ENCODE data around the gene ABCA13. TPM values are rescaled to one million over a fixed set of nuclear protein-coding genes. Genes with fewer than 3 reads are reported as not detected.

The ABCA13 gene
- total RNA-seq, 4 donors from 2014 or later, result under 0.01 to 0.54 (median 0.04) TPM; not detected in 1

DNA sequence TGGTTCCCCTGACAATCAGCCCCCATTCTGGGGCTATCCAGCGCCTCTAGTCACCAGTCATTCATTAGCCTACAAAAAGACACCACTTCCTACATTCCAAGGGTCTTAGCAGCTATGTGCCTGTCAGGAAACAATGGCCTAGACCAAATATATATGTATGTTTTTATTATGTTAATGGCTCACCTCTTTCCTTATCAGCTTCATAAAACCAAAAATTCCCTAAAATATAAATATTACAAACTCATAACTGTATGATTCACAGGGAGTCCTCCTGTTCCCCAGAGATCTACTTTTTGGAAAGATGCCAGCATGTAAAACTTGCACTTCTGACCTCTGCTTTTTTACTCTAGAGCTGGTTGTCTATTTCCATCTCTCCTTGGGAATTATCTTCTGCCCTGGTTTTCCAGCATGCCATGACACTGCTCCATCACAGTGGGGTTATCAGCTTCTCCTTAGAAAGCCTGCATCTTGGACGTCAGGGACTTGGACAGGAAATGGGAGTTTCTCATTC lies 79.2 kb downstream of the ABCA13 start:
- Histone ChIP-seq H3K9me3 (no peaks in the 10 kb centered on the region), H3K4me1 (no peaks in the 10 kb centered on the region), H3K4me3 (no peak overlapping the region), H3K36me3 (no peaks in the 10 kb centered on the region), H3K27me3 (no peaks in the 10 kb centered on the region), H3K27ac (no peak overlapping the region)
- TF ChIP-seq, protein P1, sequence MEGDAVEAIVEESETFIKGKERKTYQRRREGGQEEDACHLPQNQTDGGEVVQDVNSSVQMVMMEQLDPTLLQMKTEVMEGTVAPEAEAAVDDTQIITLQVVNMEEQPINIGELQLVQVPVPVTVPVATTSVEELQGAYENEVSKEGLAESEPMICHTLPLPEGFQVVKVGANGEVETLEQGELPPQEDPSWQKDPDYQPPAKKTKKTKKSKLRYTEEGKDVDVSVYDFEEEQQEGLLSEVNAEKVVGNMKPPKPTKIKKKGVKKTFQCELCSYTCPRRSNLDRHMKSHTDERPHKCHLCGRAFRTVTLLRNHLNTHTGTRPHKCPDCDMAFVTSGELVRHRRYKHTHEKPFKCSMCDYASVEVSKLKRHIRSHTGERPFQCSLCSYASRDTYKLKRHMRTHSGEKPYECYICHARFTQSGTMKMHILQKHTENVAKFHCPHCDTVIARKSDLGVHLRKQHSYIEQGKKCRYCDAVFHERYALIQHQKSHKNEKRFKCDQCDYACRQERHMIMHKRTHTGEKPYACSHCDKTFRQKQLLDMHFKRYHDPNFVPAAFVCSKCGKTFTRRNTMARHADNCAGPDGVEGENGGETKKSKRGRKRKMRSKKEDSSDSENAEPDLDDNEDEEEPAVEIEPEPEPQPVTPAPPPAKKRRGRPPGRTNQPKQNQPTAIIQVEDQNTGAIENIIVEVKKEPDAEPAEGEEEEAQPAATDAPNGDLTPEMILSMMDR (IDR thresholded peaks at IDR 0.05), result no peak
- TF ChIP-seq POLR2A (IDR thresholded peaks at IDR 0.05), result no peak
- TF ChIP-seq EP300 (IDR thresholded peaks at IDR 0.05), result no peak
- no peak for TF ChIP-seq POLR2AphosphoS5 (IDR thresholded peaks at IDR 0.05)
- 18 to 32% methylated on average over 1 to 2 of the region's 2 CpGs for WGBS, 2 donors (ENCODE audit: low coverage in 1 of 2)
- no peak for ATAC-seq

DNA sequence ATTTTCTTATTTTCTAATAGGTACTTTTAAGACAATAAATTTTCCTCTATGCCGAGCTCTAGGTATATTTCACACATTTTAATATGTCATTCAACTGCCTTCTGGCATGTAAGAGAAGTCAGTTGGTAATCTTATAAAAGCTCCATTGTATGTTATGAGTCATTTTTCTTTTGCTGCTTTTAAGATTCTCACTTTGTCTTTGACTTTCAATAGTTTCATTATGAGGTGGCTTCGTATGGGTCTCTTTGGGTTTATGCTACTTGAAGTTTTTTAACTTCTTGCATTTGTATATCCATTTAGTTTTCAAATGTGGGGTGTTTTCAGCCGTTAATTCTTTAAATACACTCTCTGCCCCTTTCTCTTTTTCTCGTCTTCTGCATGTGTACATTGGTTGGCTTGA lies 80.5 kb downstream of the ABCA13 start:
- no peak for TF ChIP-seq POLR2A (IDR thresholded peaks at IDR 0.05)
- no peak for TF ChIP-seq EP300 (IDR thresholded peaks at IDR 0.05)
- 69 to 77% methylated on average over 4 of the region's 4 CpGs for WGBS, 2 donors (ENCODE audit: low coverage in 1 of 2)
- Histone ChIP-seq H3K27me3 (no peaks in the 10 kb centered on the region), H3K9me3 (no peaks in the 10 kb centered on the region), H3K36me3 (no peaks in the 10 kb centered on the region), H3K4me1 (no peaks in the 10 kb centered on the region), H3K27ac (no peak overlapping the region), H3K4me3 (no peak overlapping the region)
- ATAC-seq, result no peak

DNA sequence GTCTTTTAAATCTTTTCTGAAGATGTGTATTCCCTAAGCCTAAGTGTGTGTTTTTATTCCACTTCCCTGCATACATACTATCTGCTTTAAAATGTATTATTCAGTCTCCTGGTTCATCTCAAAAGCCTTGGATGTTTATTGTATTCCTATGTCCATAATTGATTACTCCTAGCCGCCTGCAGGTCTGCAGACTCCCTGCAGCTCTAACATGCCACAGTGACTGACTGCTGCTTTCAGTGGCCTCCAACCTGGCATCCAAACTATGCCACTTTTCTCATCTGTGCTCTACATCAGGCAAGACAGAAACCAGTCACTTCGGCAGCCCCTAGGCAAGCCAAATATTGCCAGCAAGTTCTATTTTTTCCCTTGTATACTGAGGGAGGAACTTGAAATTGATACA lies 81.7 kb downstream of the ABCA13 start:
- Histone ChIP-seq H3K9me3 (no peaks in the 10 kb centered on the region), H3K27ac (no peak overlapping the region), H3K4me1 (no peaks in the 10 kb centered on the region), H3K4me3 (no peak overlapping the region), H3K27me3 (no peaks in the 10 kb centered on the region), H3K36me3 (no peaks in the 10 kb centered on the region)
- TF ChIP-seq POLR2A (IDR thresholded peaks at IDR 0.05), result no peak
- TF ChIP-seq POLR2AphosphoS5 (IDR thresholded peaks at IDR 0.05), result no peak
- no peak for TF ChIP-seq EP300 (IDR thresholded peaks at IDR 0.05)
- TF ChIP-seq, protein P1 (IDR thresholded peaks at IDR 0.05), result no peak
- no peak for ATAC-seq
- WGBS, 2 donors (ENCODE audit: low coverage in 1 of 2), result 49 to 50% methylated on average over 1 to 2 of the region's 2 CpGs

DNA sequence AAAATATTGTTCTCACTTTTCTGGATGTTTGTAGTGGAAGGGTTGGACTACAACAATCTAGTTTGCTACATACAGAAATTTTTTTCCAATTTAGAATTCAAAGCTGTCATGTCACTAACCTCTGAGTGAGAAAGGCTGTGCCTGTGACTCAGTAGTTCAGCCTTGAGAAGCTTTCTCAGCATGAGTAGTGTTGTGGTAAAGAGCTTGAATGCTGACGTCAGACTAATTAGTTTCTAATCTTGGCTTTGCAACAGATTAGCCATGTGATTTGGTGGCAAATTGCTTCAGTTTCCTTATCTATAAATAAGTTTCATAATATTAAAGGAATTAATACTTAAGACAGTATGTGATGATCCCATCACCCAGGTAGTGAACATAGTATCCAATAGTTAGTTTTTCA lies 83.8 kb downstream of the ABCA13 start:
- H3K27me3 ChIP-seq, result no peaks in the 10 kb centered on the region
- no peaks in the 10 kb centered on the region for H3K9me3 ChIP-seq
- TF ChIP-seq EP300 (IDR thresholded peaks at IDR 0.05), result no peak
- TF ChIP-seq POLR2AphosphoS5 (IDR thresholded peaks at IDR 0.05), result no peak
- TF ChIP-seq POLR2A (IDR thresholded peaks at IDR 0.05), result no peak
- TF ChIP-seq, protein P1 (IDR thresholded peaks at IDR 0.05), result no peak
- WGBS, 2 donors (ENCODE audit: low coverage in 1 of 2), result 17 to 42% methylated on average over 1 of the region's 1 CpG
- no peaks in the 10 kb centered on the region for H3K36me3 ChIP-seq
- no peaks in the 10 kb centered on the region for H3K4me1 ChIP-seq
- no peak overlapping the region for H3K4me3 ChIP-seq
- no peak for ATAC-seq
- no peak overlapping the region for H3K27ac ChIP-seq

DNA sequence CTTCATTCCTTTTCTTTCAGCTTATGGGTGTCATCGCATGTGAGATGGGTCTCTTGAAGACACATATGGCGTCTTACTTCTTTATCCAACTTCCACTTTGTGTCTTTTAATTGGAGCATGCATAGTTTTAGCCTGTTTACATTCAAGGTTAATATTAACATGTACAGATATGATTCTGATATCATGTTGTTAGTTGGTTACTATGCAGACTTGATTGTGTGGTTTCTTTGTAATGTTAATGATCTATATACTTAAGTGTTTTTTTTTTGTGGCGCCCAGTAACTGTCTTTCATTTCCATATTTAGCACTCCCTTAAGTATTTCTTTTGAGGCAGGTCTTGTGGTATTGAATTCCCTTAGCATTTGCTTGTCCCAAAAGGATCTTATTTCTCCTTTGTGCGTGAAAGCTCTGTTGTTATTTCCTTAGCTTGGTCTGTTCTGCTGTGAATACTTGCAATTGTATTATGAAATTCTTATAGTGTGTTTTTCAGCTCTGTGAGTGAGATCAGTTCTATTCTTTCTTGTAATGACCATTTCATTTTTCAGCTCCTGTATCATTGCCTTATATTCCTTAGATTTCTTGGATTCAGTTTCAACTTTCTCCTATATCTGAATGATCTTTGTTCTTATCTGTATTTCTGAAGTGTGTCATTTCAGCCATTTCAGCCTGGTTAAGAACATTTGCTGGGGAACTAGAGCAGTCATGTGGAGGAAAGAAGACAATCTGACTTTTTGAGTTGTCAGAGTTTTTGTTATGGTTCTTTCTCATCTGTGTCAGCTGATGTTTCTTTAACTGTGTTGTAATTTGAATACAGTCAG lies 88.4 kb downstream of the ABCA13 start:
- Histone ChIP-seq H3K27me3 (no peaks in the 10 kb centered on the region), H3K9me3 (no peaks in the 10 kb centered on the region), H3K4me1 (no peaks in the 10 kb centered on the region), H3K4me3 (no peak overlapping the region), H3K36me3 (no peaks in the 10 kb centered on the region), H3K27ac (no peak overlapping the region)
- TF ChIP-seq, protein P1 (IDR thresholded peaks at IDR 0.05), result no peak
- TF ChIP-seq POLR2A (IDR thresholded peaks at IDR 0.05), result no peak
- no peak for TF ChIP-seq EP300 (IDR thresholded peaks at IDR 0.05)
- TF ChIP-seq POLR2AphosphoS5 (IDR thresholded peaks at IDR 0.05), result no peak
- no peak for ATAC-seq
- 79 to 88% methylated on average over 3 to 4 of the region's 4 CpGs for WGBS, 2 donors (ENCODE audit: low coverage in 1 of 2)

Measured in gastroesophageal sphincter (tissue), 4 donors.